Endothelial cell of hepatic sinusoid (primary cell): ENCODE data around the gene ACADSB.

Experiments used
- in situ Hi-C: cut with HindIII; loops from 2 replicates; pipeline ENCODE4 v1.10.0; 2017; ENCODE audit warnings: low sequenced_read_pairs

ACADSB gene

GRCh38 chr10:123008355-123009104 is at the start of gene ACADSB, which contains the start of gene IKZF5:
Gene ACADSB (plus strand): TSS chr10:123009006. CDS start chr10:123009030, 24 bp downstream.
Gene IKZF5 (minus strand): TSS chr10:123008795. CDS start chr10:122998625, 10,170 bp downstream.
- in situ Hi-C loops, result no loop called here

GRCh38 chr10:122962405-122962804 is 46.4 kb upstream of the ACADSB start:
- in situ Hi-C loops, result no loop called here

GRCh38 chr10:122966879-122967278 is 41.9 kb upstream of the ACADSB start:
- in situ Hi-C loops, result no loop called here

- in situ Hi-C loops, result no loop called here
Measured at GRCh38 chr10:122968698-122969097, 40.1 kb upstream of the ACADSB start.

GRCh38 chr10:122974023-122974422 is 34.8 kb upstream of the ACADSB start:
- in situ Hi-C loops, result no loop called here

GRCh38 chr10:122974543-122975064 is 34.2 kb upstream of the ACADSB start:
- in situ Hi-C loops, result no loop called here

GRCh38 chr10:122980209-122981065 is 28.4 kb upstream of the ACADSB start, which contains the start of gene PSTK:
Gene PSTK (plus strand): TSS chr10:122980401. CDS start chr10:122980480, 79 bp downstream.
- in situ Hi-C loops, result no loop called here

- in situ Hi-C loops, result no loop called here
Measured at GRCh38 chr10:122981066-122981464, 27.7 kb upstream of the ACADSB start.

GRCh38 chr10:122983898-122984297 is 24.9 kb upstream of the ACADSB start:
- in situ Hi-C loops, result no loop called here

- in situ Hi-C loops, result no loop called here
Measured at GRCh38 chr10:122984708-122985107, 24.1 kb upstream of the ACADSB start.

GRCh38 chr10:122986335-122986734 is 22.5 kb upstream of the ACADSB start:
- in situ Hi-C loops, result no loop called here

GRCh38 chr10:122988501-122988900 is 20.3 kb upstream of the ACADSB start:
- in situ Hi-C loops, result no loop called here

- in situ Hi-C loops, result no loop called here
Measured at GRCh38 chr10:122990278-122990677, 18.5 kb upstream of the ACADSB start.

GRCh38 chr10:122992031-122992585 is 16.7 kb upstream of the ACADSB start:
- in situ Hi-C loops, result no loop called here

GRCh38 chr10:122993797-122994336 is 14.9 kb upstream of the ACADSB start:
- in situ Hi-C loops, result no loop called here

GRCh38 chr10:122995936-122996335 is 12.9 kb upstream of the ACADSB start:
- in situ Hi-C loops, result no loop called here

GRCh38 chr10:122997864-122998263 is 10.9 kb upstream of the ACADSB start:
- in situ Hi-C loops, result no loop called here

- in situ Hi-C loops, result no loop called here
Measured at GRCh38 chr10:122998360-122998917, 10.4 kb upstream of the ACADSB start.

- in situ Hi-C loops, result no loop called here
Measured at GRCh38 chr10:122998934-122999333, 9.9 kb upstream of the ACADSB start.

- in situ Hi-C loops, result no loop called here
Measured at GRCh38 chr10:122999347-122999746, 9.5 kb upstream of the ACADSB start.

- in situ Hi-C loops, result no loop called here
Measured at GRCh38 chr10:123000155-123000554, 8.7 kb upstream of the ACADSB start.
